H54 (cell line): Measurements from ENCODE around the gene EFHC1.

Experiments
- DNase-seq: peaks from one replicate; pipeline ENCODE4 v3.0.0; 2011; ENCODE audit warnings: low spot score, mixed read lengths; ENCODE audit not compliant: insufficient read length
- FAIRE-seq: peaks from 3 replicates; lab custom pipeline; 2011; peaks lifted over from hg19 to GRCh38; lab: Jason Lieb, UNC
- POLR2A ChIP-seq: IDR thresholded peaks from 2 replicates; pipeline ENCODE4 v1.6.1; 2011; ENCODE audit warnings: low read depth, mild to moderate bottlenecking, low read length

EFHC1 gene

GRCh38 chr6:52573295-52573694 lies 153.2 kb downstream of the EFHC1 start:
- no peak for TF ChIP-seq POLR2A
- DNase-seq (no peak), FAIRE-seq (no peak)
